K562 (cell line): ENCODE measurements around the gene TOMM70.

Experiments used
- ELF1 ChIP-seq: fragments of 200-800 bp; sonication (Bioruptor generic); IDR thresholded peaks from 2 replicates; pipeline ENCODE4 v1.6.1; 2016; ENCODE audit warnings: missing genetic modification characterization, missing compliant biosample characterization
- FOXK1 ChIP-seq: sonication (generic); formaldehyde crosslinking; IDR thresholded peaks from 2 replicates; pipeline ENCODE4 v1.8.0; 2022; ENCODE audit warnings: missing genetic modification reagents, mild to moderate bottlenecking, borderline replicate concordance
- MAFF ChIP-seq: IDR thresholded peaks from 2 replicates; pipeline ENCODE4 v1.6.1; 2012; ENCODE audit warnings: low read length, improper control_type of control experiment
- POLR2A ChIP-seq: fragments of 450-650 bp; conservative IDR thresholded peaks from 2 replicates; pipeline ENCODE4 v1.6.1; 2016
- RHOXF2B ChIP-seq: fragments of 250-450 bp; sonication (Bioruptor Pico); conservative IDR thresholded peaks from 2 replicates; pipeline ENCODE4 v1.5.1; 2021
- ZKSCAN1 ChIP-seq: fragments of 150-350 bp; IDR thresholded peaks from 2 replicates; pipeline ENCODE4 v1.6.1; 2016; ENCODE audit warnings: low read depth, low read length

GRCh38 chr3:100396967-100397366, 3.9 kb downstream of the TOMM70 start:
- TF ChIP-seq POLR2A (no peak), ZKSCAN1 (no peak), RHOXF2B (CRISPR knock-in tag) (no peak), MAFF (no peak), FOXK1 (CRISPR knock-in tag) (no peak), ELF1 (tag) (no peak)
